ENCODE results near the gene RNF157.

The RNF157 gene

GRCh38 chr17:76130473-76130872, 109.8 kb downstream of the RNF157 start:
- H3K4me3 ChIP-seq (ENCODE audit: low read depth, low read length), result no peak overlapping the region
- TF ChIP-seq, protein P1, sequence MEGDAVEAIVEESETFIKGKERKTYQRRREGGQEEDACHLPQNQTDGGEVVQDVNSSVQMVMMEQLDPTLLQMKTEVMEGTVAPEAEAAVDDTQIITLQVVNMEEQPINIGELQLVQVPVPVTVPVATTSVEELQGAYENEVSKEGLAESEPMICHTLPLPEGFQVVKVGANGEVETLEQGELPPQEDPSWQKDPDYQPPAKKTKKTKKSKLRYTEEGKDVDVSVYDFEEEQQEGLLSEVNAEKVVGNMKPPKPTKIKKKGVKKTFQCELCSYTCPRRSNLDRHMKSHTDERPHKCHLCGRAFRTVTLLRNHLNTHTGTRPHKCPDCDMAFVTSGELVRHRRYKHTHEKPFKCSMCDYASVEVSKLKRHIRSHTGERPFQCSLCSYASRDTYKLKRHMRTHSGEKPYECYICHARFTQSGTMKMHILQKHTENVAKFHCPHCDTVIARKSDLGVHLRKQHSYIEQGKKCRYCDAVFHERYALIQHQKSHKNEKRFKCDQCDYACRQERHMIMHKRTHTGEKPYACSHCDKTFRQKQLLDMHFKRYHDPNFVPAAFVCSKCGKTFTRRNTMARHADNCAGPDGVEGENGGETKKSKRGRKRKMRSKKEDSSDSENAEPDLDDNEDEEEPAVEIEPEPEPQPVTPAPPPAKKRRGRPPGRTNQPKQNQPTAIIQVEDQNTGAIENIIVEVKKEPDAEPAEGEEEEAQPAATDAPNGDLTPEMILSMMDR (IDR thresholded peaks at IDR 0.05; ENCODE audit: low read depth, low read length), result no peak

DNA sequence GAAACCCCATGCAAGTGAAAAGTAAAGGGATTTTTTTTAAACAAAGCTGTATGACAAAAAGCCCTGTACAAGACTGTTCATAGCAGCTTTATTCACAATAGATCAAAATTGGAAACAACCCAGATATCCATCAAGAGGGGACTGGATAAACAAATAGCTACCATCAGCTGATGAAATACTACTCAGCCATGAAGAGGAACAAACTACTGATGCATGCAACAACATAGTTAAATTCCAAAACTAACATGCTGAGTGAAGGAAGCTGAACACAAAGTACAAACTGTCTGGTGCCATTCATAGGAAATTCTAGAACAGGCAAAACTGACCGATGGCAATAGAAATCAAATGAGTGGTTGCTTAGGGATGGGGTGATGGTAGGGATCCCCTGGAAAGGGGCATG, 114.4 kb downstream of the RNF157 start:
- H3K4me3 ChIP-seq (ENCODE audit: low read depth, low read length), result no peak overlapping the region
- TF ChIP-seq, protein P1 (IDR thresholded peaks at IDR 0.05; ENCODE audit: low read depth, low read length), result no peak

DNA sequence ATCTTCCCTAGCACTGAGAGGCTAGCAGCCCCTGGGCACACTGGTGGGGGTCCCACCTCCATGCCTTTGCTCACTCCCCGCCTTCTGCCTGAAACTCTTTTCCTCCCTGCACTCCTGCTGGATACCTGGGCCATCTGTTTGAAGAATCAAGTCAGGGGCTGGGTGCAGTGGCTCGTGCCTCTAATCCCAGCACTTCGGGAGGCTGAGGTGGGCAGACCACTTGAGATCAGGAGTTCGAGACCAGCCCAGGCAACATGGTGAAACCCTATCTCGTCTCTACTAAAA, 115.0 kb downstream of the RNF157 start:
- H3K4me3 ChIP-seq (ENCODE audit: low read depth, low read length), result no peak overlapping the region

DNA sequence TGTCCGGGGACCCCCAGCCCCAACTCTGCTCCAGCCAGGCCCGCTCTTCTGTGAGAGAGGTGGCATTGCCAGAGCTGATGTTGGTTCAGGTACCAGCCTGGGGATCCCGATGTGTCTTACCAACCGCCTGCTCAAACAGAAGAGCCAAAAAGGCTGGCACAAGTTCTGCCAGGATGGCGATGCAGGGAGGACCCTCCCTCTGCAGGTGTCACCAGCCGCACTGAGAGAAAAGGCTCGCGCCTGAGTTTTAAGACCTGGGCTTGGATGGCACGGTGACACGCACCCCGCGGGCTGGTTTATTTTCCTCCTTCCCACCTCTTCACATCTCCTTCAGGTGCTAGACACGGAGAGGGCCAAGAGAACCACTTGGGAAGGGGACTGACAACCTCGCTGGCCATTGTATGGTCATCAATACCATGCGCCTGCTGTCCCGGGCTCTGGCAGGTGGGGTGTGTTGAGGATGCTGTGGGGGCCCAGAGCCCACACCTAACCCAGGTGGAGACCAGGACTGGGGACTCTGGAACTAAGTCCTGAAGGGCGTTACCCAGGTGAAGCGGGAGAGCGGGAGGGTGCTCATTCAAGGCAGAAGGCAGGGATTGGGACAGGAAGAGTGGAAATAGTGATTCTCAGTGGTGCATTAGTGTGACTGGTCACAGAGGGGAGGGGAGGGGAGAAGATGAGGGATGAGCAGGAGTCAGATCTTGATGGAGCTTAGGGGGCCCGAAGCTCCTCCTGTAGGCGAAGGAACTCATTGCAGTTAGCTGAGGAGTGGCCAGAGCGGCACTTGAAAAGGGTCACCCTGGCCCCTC, 115.5 kb downstream of the RNF157 start:
- TF ChIP-seq, protein P1 (IDR thresholded peaks at IDR 0.05; ENCODE audit: low read depth, low read length), result peak; percentile 18; the same call in 1 of the 2 replicates
- H3K4me3 ChIP-seq (ENCODE audit: low read depth, low read length), result no peak overlapping the region

More for the DNA sequence above, 115.0 kb downstream of the RNF157 start:
- TF ChIP-seq, protein P1 (IDR thresholded peaks at IDR 0.05; ENCODE audit: low read depth, low read length), result no peak

- H3K4me3 ChIP-seq (ENCODE audit: low read depth, low read length), result no peak overlapping the region
- TF ChIP-seq, protein P1 (IDR thresholded peaks at IDR 0.05; ENCODE audit: low read depth, low read length), result no peak
Observed at GRCh38 chr17:76123749-76124581, 116.3 kb downstream of the RNF157 start.

- TF ChIP-seq, protein P1 (IDR thresholded peaks at IDR 0.05; ENCODE audit: low read depth, low read length), result no peak
- H3K4me3 ChIP-seq (ENCODE audit: low read depth, low read length), result no peak overlapping the region
Observed at GRCh38 chr17:76123191-76123499, 117.1 kb downstream of the RNF157 start.

All from WI38 (cell line).